Immature natural killer cell (primary cell): ENCODE measurements around the gene TBC1D16. TPM values are rescaled to one million over a fixed set of nuclear protein-coding genes. Genes with fewer than 3 reads are reported as not detected.

ENCODE experiments used
- DNase-seq, 3 donors: peaks; one replicate each; pipeline ENCODE4 v3.0.0; 2022; ENCODE audit warnings: mixed read lengths in 1 of 3
- H3K27ac Mint-ChIP-seq, 6 donors: one replicate each; pipeline ENCODE4 v1.8.0; 2020; ENCODE audit warnings: mixed read lengths in 6 of 6, mild to moderate bottlenecking in 5 of 6, inconsistent platforms in 4 of 6, moderate library complexity in 3 of 6
- H3K27me3 Mint-ChIP-seq, 3 donors: one replicate each; pipeline ENCODE4 v1.8.0; 2020 to 2021; ENCODE audit warnings: low read depth in 3 of 3, mild to moderate bottlenecking in 3 of 3, mixed read lengths in 3 of 3, moderate library complexity in 3 of 3, inconsistent platforms in 1 of 3
- H3K36me3 Mint-ChIP-seq, 3 donors: one replicate each; pipeline ENCODE4 v1.8.0; 2020; ENCODE audit warnings: mixed read lengths in 3 of 3, inconsistent platforms in 2 of 3, mild to moderate bottlenecking in 2 of 3
- H3K4me1 Mint-ChIP-seq, 2 donors: one replicate each; pipeline ENCODE4 v1.8.0; 2020; ENCODE audit warnings: inconsistent platforms in 2 of 2, mild to moderate bottlenecking in 2 of 2, mixed read lengths in 2 of 2, moderate library complexity in 1 of 2
- H3K4me3 Mint-ChIP-seq, 5 donors: one replicate each; pipeline ENCODE4 v1.8.0; 2020; ENCODE audit warnings: mild to moderate bottlenecking in 5 of 5, mixed read lengths in 5 of 5, inconsistent platforms in 3 of 5, moderate library complexity in 3 of 5
- H3K9me3 Mint-ChIP-seq, 6 donors: one replicate each; pipeline ENCODE4 v1.8.0; 2020; ENCODE audit warnings: mild to moderate bottlenecking in 6 of 6, mixed read lengths in 6 of 6, inconsistent platforms in 4 of 6, moderate library complexity in 3 of 6
- polyA plus RNA-seq, 3 donors: library from polyadenylated mRNA; unstranded; fragments of 300-500 nt; fragmentation: Illumina TruSeq; gene quantifications; one replicate each; pipeline ENCODE4 v1.2.3, GENCODE V29; 2021

Gene TBC1D16
- polyA plus RNA-seq, 3 donors from 2014 or later, result 0.27 TPM; not detected in 2

DNA sequence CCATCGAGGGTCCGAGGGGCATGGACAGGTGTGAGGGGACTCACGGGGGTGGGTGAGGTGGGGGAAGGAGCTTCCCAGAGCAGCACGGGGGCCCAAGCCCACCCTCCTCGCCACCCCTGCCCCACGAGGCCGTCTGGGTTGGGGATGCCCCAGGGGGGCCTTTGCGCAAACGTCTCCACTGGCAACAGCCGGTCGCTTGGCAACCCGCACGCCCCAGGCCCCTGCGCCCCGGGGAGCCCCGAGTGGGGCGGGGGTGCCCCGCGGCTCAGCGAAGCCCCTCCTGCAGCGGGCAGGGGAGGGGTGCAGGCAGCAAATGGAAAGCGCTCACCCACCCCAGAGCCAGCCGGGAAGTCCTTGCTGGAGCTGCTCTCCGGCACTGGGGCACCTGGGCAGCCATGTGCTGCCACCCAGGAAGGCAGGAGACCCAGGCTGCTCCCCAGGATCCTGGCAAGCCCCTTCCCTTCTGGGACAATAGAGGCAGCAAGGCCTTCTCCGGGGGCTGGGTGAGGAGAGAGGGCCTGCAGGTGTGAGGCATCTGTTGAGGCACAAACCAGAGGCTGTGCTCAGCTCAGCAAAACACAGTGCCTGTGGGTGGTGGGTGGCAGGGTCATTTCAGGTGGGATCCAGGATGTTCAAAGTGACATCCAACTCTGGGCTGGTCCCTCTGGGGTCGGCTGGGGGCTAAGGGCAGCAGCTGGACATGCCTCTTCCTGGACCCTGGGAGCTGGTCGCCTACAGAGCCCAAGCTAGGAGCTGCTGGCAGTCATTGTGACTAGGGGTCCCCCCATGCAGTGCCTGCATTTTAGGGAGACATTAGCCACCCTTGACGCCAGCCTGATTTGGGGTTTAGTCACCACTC, 115.6 kb downstream of the TBC1D16 start:
- Mint-ChIP-seq H3K36me3 (no peaks in the 10 kb centered on the region), H3K4me3 (no peak overlapping the region), H3K9me3 (no peaks in the 10 kb centered on the region), H3K27ac (peak overlapping the region in 1 of 6 donors; percentile 17), H3K27me3 (peaks cover 2 to 3% (median 2%) of the 10 kb centered on the region in 3 donors), H3K4me1 (no peaks in the 10 kb centered on the region)
- no peak for DNase-seq

DNA sequence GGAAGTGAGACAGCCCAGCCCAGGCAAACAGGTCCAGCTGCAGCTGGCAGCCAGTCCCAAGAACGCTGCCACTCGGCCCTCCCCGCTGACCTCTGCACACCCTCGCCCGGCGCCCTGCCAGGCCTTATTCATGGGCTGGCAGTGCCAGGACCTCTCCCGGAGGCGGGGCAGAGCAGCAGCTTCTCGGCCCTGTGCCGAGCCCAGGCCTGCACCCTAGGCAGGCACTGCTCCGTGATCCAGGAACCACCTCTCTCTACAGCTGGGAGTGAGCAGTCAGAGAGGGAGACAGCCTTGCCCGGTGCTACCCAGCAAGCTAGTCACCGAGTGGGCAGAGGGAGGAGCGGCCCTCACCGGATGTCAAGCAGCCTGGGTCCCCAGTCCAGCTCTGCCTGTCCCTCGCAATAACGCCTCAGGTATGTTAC, 116.5 kb downstream of the TBC1D16 start:
- no peaks in the 10 kb centered on the region for H3K36me3 Mint-ChIP-seq
- no peak for DNase-seq
- H3K9me3 Mint-ChIP-seq, result no peaks in the 10 kb centered on the region
- H3K27me3 Mint-ChIP-seq, result peaks cover 2 to 3% (median 2%) of the 10 kb centered on the region in 3 donors
- no peak overlapping the region for H3K4me3 Mint-ChIP-seq
- no peak overlapping the region for H3K27ac Mint-ChIP-seq
- no peaks in the 10 kb centered on the region for H3K4me1 Mint-ChIP-seq

DNA sequence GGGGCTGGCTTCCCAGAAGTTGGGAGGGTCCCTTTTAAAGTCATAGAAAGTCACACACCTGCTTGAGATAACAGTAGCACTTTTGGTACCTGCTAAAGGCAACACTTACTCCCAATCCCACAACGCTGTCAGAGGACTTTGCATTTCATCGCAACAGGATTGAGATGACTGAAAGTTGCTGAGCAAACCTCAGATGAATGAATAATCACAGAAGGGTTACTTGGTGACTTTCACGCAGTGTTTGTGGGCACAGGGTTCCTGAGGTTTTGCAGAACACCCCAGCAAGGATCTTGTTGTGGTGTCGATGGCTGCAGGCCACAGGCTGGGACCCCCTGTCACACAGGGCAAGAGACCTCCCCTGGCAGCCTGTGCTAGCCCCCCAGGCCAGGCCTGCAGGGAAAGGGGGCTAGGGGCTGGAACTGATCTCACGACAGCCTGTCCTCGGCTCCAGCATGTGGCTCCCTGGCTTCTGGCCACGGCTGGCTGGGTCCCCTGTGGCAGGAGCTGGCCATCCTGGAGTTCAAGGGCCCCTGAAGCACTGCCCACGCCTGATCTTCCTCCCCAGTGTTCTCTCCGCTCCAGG, 117.0 kb downstream of the TBC1D16 start:
- no peak overlapping the region for H3K27ac Mint-ChIP-seq
- H3K9me3 Mint-ChIP-seq, result no peaks in the 10 kb centered on the region
- H3K36me3 Mint-ChIP-seq, result no peaks in the 10 kb centered on the region
- peaks cover 2 to 3% (median 2%) of the 10 kb centered on the region in 3 donors for H3K27me3 Mint-ChIP-seq
- no peaks in the 10 kb centered on the region for H3K4me1 Mint-ChIP-seq
- no peak overlapping the region for H3K4me3 Mint-ChIP-seq
- DNase-seq, result no peak

DNA sequence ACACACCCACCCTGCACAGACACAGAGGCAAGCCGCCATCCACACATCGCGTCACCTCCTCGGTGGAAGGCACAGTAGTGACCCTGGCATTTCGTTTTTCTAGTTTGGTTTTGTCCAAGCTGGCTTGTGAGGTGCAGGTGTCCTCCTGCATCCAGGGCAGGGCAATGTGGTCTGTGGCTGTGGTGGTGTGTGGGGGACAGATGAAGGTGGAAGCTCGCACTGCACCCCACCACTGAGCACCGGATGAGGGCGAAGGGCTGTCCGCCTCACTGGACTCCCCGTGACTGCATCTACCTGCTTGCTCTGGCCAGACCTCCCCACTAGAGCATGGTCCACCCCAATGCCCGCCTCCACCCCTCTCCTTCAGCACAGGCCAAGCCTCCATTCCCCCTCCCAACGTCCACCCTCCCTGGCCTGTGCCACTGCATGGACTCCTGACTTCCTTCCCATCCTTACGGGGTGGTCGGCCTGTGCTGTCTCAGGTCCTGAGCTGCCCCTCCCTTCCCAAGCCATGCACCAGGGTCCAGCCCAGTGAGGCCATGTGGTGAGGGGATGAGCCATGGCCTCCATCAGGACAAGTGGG, 117.7 kb downstream of the TBC1D16 start:
- peaks cover 0 to 3% (median 2%) of the 10 kb centered on the region in 3 donors for H3K27me3 Mint-ChIP-seq
- no peak for DNase-seq
- no peaks in the 10 kb centered on the region for H3K36me3 Mint-ChIP-seq
- H3K27ac Mint-ChIP-seq, result no peak overlapping the region
- H3K4me3 Mint-ChIP-seq, result no peak overlapping the region
- H3K4me1 Mint-ChIP-seq, result no peaks in the 10 kb centered on the region
- no peaks in the 10 kb centered on the region for H3K9me3 Mint-ChIP-seq

GRCh38 chr17:79916991-79917901, 118.4 kb downstream of the TBC1D16 start:
- H3K9me3 Mint-ChIP-seq, result no peaks in the 10 kb centered on the region
- no peak overlapping the region for H3K4me3 Mint-ChIP-seq
- H3K36me3 Mint-ChIP-seq, result no peaks in the 10 kb centered on the region
- H3K4me1 Mint-ChIP-seq, result no peaks in the 10 kb centered on the region
- no peak overlapping the region for H3K27ac Mint-ChIP-seq
- no peak for DNase-seq
- H3K27me3 Mint-ChIP-seq, result peaks cover 0 to 3% (median 2%) of the 10 kb centered on the region in 3 donors

DNA sequence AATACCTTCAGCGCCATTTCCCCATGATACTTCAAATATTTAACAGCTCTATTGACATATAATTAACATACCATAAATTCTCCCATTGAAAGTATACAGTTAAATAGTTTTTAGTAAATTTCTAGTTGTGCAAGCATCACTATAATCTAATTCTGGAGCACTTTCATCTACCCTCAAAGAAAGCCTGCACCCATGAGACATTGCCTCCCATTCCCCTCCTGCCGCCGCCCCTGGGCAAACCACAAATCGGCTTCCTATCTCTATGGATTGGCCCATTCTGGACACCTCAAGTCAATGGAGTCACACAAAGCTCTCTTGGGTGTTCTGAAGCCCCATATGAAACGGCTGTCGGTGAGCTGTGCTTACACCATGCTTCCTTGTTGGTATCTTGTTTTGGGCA, 119.2 kb downstream of the TBC1D16 start:
- H3K9me3 Mint-ChIP-seq, result no peaks in the 10 kb centered on the region
- H3K4me3 Mint-ChIP-seq, result no peak overlapping the region
- H3K27ac Mint-ChIP-seq, result no peak overlapping the region
- DNase-seq, result no peak
- no peaks in the 10 kb centered on the region for H3K36me3 Mint-ChIP-seq
- peaks cover 0 to 3% (median 2%) of the 10 kb centered on the region in 3 donors for H3K27me3 Mint-ChIP-seq
- no peaks in the 10 kb centered on the region for H3K4me1 Mint-ChIP-seq

DNA sequence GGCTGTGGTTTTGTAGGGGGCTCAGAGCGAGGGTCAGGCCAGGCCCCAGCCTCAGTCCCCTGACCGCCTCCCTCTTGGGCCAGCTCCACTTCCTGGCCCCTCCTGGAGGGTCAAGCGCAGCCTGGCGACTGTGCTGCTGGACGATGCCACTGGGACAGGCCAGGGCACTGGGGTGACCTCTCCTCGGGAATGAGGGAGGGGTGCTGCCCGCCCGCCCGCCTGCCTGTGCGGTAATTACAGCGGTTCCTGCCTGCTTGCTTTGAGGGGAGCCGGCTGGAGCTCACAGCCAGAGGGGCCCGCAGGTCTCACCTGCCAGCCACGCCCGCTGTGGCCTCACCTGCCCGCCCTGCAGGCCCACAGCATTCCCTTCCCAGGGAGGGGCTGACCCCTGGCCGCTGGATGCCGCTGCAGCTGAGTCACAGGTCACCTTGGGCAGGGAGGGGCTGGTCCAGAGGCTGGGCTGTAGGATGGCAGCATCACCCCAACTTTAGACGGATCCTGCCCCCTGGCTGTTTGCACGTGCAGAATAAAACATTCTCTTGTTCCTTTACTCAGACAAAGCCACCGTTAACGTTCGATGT, 119.7 kb downstream of the TBC1D16 start:
- Mint-ChIP-seq H3K4me1 (no peaks in the 10 kb centered on the region), H3K36me3 (no peaks in the 10 kb centered on the region), H3K27me3 (peaks cover 0 to 4% (median 2%) of the 10 kb centered on the region in 3 donors), H3K27ac (no peak overlapping the region), H3K4me3 (no peak overlapping the region), H3K9me3 (no peaks in the 10 kb centered on the region)
- DNase-seq, result peak in 2 of 3 donors; percentile 6 to 19

DNA sequence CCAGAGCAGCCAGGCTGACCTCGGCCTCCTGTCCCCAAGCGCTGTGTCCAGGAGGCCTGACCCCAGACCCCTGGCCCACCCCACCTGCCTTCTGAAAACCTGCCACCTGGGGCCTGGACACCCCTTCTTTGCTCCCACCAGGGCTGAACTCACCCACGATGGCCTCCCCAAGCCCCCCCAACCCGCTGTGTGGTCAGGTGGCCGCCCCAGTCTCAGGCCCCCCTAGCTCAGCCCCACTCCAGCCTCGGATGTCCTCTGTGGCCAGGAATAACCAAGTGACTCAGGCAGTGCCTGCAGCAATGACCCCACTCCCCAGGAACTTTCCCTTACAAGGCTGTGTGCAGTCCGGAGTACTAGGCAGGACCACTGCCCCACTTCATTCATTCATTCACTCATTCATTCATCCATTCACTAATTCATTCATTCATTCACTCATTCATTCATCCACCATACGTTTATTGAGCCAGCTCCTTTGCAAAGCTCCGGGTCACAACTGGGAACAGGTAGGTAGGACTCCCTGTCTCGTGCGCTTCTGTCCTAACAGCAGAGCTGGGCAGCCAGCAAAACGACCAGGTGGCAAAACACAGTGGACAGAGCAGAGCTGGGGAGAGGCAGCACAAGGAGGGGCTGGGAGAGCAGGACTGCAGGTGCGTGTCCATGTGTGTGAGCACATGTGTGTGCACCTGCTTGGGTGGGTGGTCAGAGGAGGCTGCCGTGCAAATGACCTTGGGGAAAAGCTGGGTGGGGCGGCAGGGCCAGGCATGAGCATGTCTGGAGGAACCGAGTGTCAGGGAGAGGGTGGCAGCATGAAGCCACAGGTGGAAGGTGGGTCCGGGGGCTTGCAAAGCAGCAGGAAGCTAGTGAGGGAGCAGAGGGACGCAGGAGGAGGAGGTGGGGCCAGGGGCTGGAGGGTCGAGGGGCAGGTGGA, 120.6 kb downstream of the TBC1D16 start:
- H3K4me3 Mint-ChIP-seq, result no peak overlapping the region
- H3K36me3 Mint-ChIP-seq, result no peaks in the 10 kb centered on the region
- no peaks in the 10 kb centered on the region for H3K4me1 Mint-ChIP-seq
- H3K27me3 Mint-ChIP-seq, result peaks cover 0 to 4% (median 4%) of the 10 kb centered on the region in 3 donors
- DNase-seq, result no peak
- peak overlapping the region in 1 of 6 donors; percentile 24 for H3K27ac Mint-ChIP-seq
- no peaks in the 10 kb centered on the region for H3K9me3 Mint-ChIP-seq

DNA sequence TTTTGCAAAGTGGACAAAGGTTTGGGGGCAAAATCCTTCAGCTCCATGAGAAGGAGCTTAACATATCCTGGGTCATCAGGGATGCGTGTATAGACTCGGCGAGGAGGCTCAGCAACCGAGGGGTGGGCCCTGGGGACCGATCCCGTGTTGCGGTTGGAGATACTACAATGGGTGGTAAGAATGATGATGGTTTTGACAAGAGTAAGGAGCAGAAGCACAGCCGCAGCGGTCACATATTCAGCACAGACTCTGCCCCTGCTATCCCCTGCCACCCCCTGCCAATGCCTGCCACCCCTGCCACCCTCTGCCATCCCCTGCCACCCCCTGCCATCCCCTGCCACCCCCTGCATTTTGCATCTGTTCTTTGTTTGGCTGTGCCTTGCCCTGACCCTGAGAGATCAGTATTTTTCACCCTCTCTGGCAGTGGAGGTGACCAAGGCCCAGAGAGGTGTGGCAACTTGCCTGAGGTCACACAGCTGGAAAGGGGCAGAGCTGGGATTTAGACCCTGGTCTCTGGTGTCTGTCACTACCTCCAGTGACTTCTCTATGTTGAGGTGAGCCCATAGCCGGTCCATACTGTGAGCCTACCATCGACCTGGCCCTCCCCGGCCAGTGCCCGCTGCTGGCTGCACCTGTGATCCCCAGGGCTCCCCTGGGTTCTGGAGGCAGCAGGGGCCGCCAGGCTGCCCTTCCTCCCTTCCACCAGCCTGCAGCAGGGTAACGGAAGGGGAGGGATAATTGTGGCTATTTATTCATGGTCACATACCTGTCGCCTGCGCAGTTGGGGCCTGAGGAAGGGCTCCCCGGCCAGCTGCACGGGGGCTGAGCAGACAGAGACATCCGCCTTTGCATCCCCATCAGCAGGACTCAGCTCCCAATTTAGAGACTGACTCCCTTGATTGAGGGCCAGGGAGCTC, 121.5 kb downstream of the TBC1D16 start:
- no peak overlapping the region for H3K4me3 Mint-ChIP-seq
- H3K27me3 Mint-ChIP-seq, result peaks cover 1 to 4% (median 4%) of the 10 kb centered on the region in 3 donors
- H3K9me3 Mint-ChIP-seq, result no peaks in the 10 kb centered on the region
- no peak for DNase-seq
- H3K36me3 Mint-ChIP-seq, result no peaks in the 10 kb centered on the region
- no peaks in the 10 kb centered on the region for H3K4me1 Mint-ChIP-seq
- H3K27ac Mint-ChIP-seq, result peak overlapping the region in 1 of 6 donors; percentile 22

GRCh38 chr17:79913451-79913850, 122.2 kb downstream of the TBC1D16 start:
- no peaks in the 10 kb centered on the region for H3K36me3 Mint-ChIP-seq
- peaks cover 1 to 4% (median 4%) of the 10 kb centered on the region in 3 donors for H3K27me3 Mint-ChIP-seq
- no peak overlapping the region for H3K4me3 Mint-ChIP-seq
- no peak for DNase-seq
- H3K27ac Mint-ChIP-seq, result peak overlapping the region in 1 of 6 donors; percentile 22
- no peaks in the 10 kb centered on the region for H3K4me1 Mint-ChIP-seq
- H3K9me3 Mint-ChIP-seq, result no peaks in the 10 kb centered on the region

DNA sequence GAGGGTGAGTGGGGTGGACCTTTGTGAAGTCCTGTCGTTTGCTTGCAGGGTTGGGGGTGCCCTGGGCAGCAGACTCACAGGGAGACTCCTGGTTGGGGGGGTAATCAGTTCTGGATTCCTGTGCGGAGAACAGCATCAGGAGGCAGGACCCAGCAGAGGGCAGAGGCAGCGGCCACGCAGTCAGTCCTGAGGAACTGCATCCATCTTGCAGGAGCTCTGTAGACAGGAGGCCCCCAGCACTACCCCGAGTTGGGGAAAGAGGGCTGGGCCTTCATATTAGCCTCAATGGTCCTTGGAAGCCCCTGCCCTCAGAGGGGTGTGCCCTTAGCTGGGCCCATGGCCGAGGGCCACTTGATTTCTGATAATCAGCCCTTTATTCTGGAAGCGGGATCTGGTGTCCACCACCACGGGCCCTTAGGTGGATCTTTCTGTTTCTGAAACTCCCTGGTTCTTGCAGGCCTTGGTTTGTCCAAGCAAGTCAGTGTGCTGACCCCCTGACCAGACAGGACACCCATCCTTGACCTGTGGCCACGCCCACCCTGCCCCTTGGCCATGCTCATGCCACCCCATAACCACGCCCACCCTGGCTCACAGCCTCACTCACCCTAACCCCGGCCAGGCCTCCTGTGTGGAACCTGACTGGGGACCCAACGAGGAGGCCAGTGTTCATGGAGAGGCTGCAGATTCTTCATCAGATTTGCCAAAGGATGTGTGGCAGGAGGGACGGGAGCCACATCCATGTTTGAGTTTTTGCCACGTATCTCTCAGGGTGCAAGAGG, 122.9 kb downstream of the TBC1D16 start:
- H3K27me3 Mint-ChIP-seq, result peaks cover 1 to 4% (median 4%) of the 10 kb centered on the region in 3 donors
- DNase-seq, result no peak
- H3K9me3 Mint-ChIP-seq, result no peaks in the 10 kb centered on the region
- H3K27ac Mint-ChIP-seq, result no peak overlapping the region
- H3K4me1 Mint-ChIP-seq, result no peaks in the 10 kb centered on the region
- no peaks in the 10 kb centered on the region for H3K36me3 Mint-ChIP-seq
- H3K4me3 Mint-ChIP-seq, result no peak overlapping the region
